DOHH2 (cell line): ENCODE data around the gene KCP.

Experiments
- H3F3A ChIP-seq: fragments of 200-600 bp; sonication (generic), shearing (Covaris generic); 2 replicates; pipeline ENCODE4 v1.6.0; 2016; ENCODE audit warnings: antibody characterized with exemption, mild to moderate bottlenecking; ENCODE audit not compliant: control insufficient read depth, insufficient read depth
- H3K27ac ChIP-seq: fragments of 200-600 bp; sonication (generic); 2 replicates; pipeline ENCODE4 v1.5.1; 2014; ENCODE audit warnings: low read depth, mild to moderate bottlenecking, low read length, moderate library complexity
- H3K27me3 ChIP-seq: fragments of 200-600 bp; sonication (generic); 2 replicates; pipeline ENCODE4 v1.6.1; 2014; ENCODE audit warnings: mild to moderate bottlenecking, low read length, mixed read lengths; ENCODE audit not compliant: control insufficient read depth
- H3K36me3 ChIP-seq: fragments of 200-600 bp; sonication (generic); 2 replicates; pipeline ENCODE4 v1.6.1; 2014; ENCODE audit warnings: mild to moderate bottlenecking, low read length, moderate library complexity, mixed read lengths; ENCODE audit not compliant: control insufficient read depth
- H3K4me1 ChIP-seq: fragments of 200-600 bp; sonication (generic); 2 replicates; pipeline ENCODE4 v1.6.1; 2014; ENCODE audit warnings: mild to moderate bottlenecking, low read length, mixed read lengths; ENCODE audit not compliant: control insufficient read depth
- H3K4me2 ChIP-seq: fragments of 200-600 bp; sonication (generic); 2 replicates; pipeline ENCODE4 v1.6.0; 2014; ENCODE audit warnings: mild to moderate bottlenecking, low read length, moderate library complexity
- H3K4me3 ChIP-seq: fragments of 200-600 bp; sonication (generic); 2 replicates; pipeline ENCODE4 v1.5.1; 2014; ENCODE audit warnings: mild to moderate bottlenecking, low read length, mixed read lengths
- H3K79me2 ChIP-seq: fragments of 200-600 bp; sonication (generic); 2 replicates; pipeline ENCODE4 v1.6.1; 2014; ENCODE audit warnings: mild to moderate bottlenecking, low read length, mixed read lengths; ENCODE audit not compliant: control insufficient read depth
- H3K9me2 ChIP-seq: fragments of 200-600 bp; sonication (generic); replicated peaks from 2 replicates; pipeline ENCODE4 v1.6.1; 2014; ENCODE audit warnings: mild to moderate bottlenecking, low read length, mixed read lengths; ENCODE audit not compliant: control insufficient read depth
- H3K9me3 ChIP-seq: fragments of 200-600 bp; sonication (generic); 2 replicates; pipeline ENCODE4 v1.6.1; 2014; ENCODE audit warnings: antibody characterized with exemption, low read length, mixed read lengths; ENCODE audit not compliant: control insufficient read depth, insufficient read depth
- H4K20me1 ChIP-seq: fragments of 200-600 bp; sonication (generic); 2 replicates; pipeline ENCODE4 v1.6.0; 2014; ENCODE audit warnings: low read depth, mild to moderate bottlenecking, antibody characterized with exemption, low read length, moderate library complexity; ENCODE audit not compliant: control insufficient read depth, insufficient read depth
- EZH2phosphoT487 ChIP-seq: fragments of 200-600 bp; sonication (generic); IDR thresholded peaks from 2 replicates; pipeline ENCODE4 v1.6.1; 2017; ENCODE audit warnings: borderline replicate concordance, mild to moderate bottlenecking, antibody characterized with exemption, low read length, moderate library complexity, mixed read lengths
- TF ChIP-seq, protein P1 (sequence below): fragments of 200-600 bp; sonication (generic); IDR thresholded peaks from one replicate; pipeline ENCODE4 v1.5.1; 2014; ENCODE audit warnings: antibody characterized with exemption, mild to moderate bottlenecking, low read depth, low read length; ENCODE audit not compliant: poor library complexity, severe bottlenecking

The KCP gene

DNA sequence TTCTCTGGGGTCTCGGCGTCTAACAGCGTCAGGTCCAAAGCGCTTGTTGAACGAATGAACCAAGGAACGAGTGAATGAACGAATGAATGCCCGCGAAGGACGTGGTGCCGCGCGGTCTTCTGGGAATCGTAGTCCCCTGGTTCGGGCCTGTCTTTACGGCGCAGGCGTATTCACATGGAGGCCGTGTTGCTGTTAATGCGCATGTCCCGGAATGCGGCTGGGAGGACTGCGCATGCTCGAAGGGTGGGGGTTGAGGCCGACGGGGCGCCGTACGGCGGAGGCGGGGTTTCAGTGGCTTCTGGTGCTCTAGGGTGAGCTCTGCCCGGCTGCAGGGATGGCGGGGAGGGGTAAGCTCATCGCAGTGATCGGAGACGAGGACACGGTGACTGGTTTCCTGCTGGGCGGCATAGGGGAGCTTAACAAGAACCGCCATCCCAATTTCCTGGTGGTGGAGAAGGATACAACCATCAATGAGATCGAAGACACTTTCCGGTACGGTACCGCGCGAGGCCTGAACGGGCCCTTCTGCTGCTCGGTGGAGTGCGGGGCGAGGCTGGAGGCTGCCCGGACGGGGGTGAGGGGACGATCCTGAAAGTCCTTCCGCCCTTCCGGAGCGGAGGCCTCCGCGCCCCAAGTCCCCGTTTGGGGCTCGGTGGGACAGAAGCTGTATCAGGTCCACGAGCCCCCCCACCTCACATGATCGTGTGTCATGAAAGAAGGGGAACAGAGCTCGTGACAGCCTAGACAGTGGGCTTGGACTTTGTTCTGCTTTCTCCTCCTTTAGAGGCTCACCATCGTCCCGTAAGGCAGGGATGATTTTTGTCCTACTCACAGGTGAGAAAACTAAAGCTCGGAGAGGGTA is 47.7 kb downstream of the KCP start, which contains the start of gene ATP6V1F:
Gene ATP6V1F, plus strand, starts transcription at position 286 of the 862 bp plus-strand sequence. Its CDS starts 49 bp downstream, at position 335.
- no peak within 1 kb of the TSS for H3K27ac ChIP-seq
- peaks cover 26% of the 10 kb centered on the region for H3K79me2 ChIP-seq
- H3K4me3 ChIP-seq, result peak within 1 kb of the TSS; percentile 79
- peak within 1 kb of the TSS; percentile 64 for H3K4me2 ChIP-seq
- peaks cover 20% of the 10 kb centered on the region for H3K4me1 ChIP-seq
- no peaks in the 10 kb centered on the region for H3K9me2 ChIP-seq
- no peak for TF ChIP-seq EZH2phosphoT487
- TF ChIP-seq, protein P1, sequence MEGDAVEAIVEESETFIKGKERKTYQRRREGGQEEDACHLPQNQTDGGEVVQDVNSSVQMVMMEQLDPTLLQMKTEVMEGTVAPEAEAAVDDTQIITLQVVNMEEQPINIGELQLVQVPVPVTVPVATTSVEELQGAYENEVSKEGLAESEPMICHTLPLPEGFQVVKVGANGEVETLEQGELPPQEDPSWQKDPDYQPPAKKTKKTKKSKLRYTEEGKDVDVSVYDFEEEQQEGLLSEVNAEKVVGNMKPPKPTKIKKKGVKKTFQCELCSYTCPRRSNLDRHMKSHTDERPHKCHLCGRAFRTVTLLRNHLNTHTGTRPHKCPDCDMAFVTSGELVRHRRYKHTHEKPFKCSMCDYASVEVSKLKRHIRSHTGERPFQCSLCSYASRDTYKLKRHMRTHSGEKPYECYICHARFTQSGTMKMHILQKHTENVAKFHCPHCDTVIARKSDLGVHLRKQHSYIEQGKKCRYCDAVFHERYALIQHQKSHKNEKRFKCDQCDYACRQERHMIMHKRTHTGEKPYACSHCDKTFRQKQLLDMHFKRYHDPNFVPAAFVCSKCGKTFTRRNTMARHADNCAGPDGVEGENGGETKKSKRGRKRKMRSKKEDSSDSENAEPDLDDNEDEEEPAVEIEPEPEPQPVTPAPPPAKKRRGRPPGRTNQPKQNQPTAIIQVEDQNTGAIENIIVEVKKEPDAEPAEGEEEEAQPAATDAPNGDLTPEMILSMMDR, result no peak
- H3K36me3 ChIP-seq, result peaks cover 29% of the 10 kb centered on the region
- H3K27me3 ChIP-seq, result no peaks in the 10 kb centered on the region
- H3K9me3 ChIP-seq, result no peaks in the 10 kb centered on the region
- H4K20me1 ChIP-seq, result no peaks in the 10 kb centered on the region
- no peaks in the 10 kb centered on the region for H3F3A ChIP-seq

DNA sequence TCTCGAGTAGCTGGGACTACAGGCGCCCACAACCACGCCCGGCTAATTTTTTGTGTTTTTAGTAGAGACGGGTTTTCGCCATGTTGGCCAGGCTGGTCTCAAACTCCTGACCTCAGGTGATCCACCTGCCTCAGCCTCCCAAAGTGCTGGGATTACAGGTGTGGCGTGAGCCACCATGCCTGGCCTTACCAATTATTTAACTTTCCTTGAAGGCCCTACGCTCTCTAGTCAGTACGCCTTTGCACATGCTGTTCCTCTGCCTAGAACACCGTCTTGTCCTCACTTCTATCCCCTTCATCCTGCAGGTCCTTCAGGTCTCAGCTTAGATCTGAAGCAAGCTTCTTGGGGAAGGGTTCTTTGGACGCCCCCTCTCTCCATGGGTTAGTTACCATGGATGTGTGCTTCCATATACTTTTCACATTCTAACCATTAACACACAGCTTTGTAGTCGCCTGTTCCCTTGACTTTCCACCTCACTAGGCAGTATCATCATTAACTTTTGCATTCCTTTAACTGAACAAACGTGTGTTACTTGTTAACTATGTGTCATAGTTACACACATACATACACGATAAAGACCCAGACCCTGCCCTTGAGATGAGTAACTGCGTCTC is 48.4 kb downstream of the KCP start:
- H3K27ac ChIP-seq, result no peak overlapping the region
- H3K27me3 ChIP-seq, result no peaks in the 10 kb centered on the region
- H4K20me1 ChIP-seq, result no peaks in the 10 kb centered on the region
- H3K9me3 ChIP-seq, result no peaks in the 10 kb centered on the region
- H3K9me2 ChIP-seq, result no peaks in the 10 kb centered on the region
- peaks cover 20% of the 10 kb centered on the region for H3K4me1 ChIP-seq
- no peak for TF ChIP-seq EZH2phosphoT487
- TF ChIP-seq, protein P1, result no peak
- no peaks in the 10 kb centered on the region for H3F3A ChIP-seq
- peak overlapping the region; percentile 79 for H3K4me3 ChIP-seq
- peak overlapping the region; percentile 64 for H3K4me2 ChIP-seq
- peaks cover 26% of the 10 kb centered on the region for H3K79me2 ChIP-seq
- peaks cover 27% of the 10 kb centered on the region for H3K36me3 ChIP-seq

DNA sequence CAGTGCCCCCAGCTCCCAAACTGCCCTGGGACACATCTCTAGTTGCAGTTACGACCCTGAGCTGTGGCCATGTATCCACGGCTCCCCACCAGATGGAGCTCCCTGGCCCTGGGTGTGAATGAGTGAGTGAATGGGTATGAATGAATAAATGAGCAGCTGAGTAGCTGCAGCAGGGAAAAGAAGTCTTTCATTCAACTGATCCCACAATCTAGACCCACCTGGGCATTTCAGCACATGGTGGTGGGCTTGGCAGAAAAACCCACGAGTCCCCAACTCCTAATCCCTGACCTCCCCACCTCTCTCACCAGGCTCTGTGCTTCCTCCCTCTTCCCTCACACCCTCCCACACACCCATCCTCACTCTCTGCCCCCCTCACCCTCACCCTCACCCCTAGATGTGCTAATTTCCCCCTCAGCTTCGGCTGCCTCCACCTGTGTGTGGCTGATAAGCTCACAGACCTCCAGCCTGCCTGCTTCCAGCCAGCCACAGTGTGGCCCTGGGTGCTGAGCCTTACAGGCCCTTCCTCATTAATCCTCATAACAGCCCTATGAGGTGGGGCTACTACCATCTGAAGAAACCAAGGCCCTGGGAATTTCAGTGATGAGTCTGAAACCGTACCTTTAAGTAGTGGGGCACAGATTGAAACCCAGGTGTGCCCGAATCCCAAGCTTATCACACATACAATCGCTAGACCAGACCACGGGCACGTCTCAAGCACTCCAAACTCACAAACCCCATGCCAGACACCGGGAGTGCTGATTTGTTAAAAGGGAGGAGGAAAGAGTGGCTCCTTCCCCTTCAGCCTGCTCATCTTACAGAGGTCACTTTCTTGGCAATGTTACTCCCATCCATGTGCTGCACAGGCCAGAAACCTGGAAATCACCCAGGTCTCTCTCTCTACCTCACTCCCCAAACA is 50.1 kb downstream of the KCP start:
- Histone ChIP-seq H3K4me1 (peaks cover 20% of the 10 kb centered on the region), H3K27ac (no peak overlapping the region), H4K20me1 (no peaks in the 10 kb centered on the region), H3K36me3 (peaks cover 13% of the 10 kb centered on the region), H3F3A (no peaks in the 10 kb centered on the region), H3K9me3 (no peaks in the 10 kb centered on the region), H3K79me2 (peaks cover 26% of the 10 kb centered on the region), H3K9me2 (no peaks in the 10 kb centered on the region), H3K27me3 (no peaks in the 10 kb centered on the region), H3K4me3 (no peak overlapping the region), H3K4me2 (no peak overlapping the region)
- TF ChIP-seq, protein P1, result peak; percentile 57
- TF ChIP-seq EZH2phosphoT487, result no peak
